Thoracic aorta (tissue), 2 donors: Measurements from ENCODE around the gene CRYGB. TPM values are rescaled to one million over a fixed set of nuclear protein-coding genes. Genes with fewer than 3 reads are reported as not detected.

Source experiments
- ATAC-seq: fragments of 150-250 bp; one replicate; pipeline ENCODE4 v1.8.0; 2017; ENCODE audit warnings: low read depth; ENCODE audit not compliant: insufficient number of reproducible peaks, low FRiP score
- DNase-seq: peaks from one replicate; pipeline ENCODE4 v3.0.0-alpha.2; 2020; ENCODE audit warnings: low spot score
- H3K27ac ChIP-seq, 2 donors: fragments of 200-600 bp; sonication (generic); 1 replicate in 1 of 2; 2 replicates in 1 of 2; pipeline ENCODE4 v1.5.1; 2016; ENCODE audit warnings: mild to moderate bottlenecking in 2 of 2, moderate library complexity in 2 of 2
- H3K27me3 ChIP-seq: fragments of 200-600 bp; sonication (generic); replicated peaks from 2 replicates; pipeline ENCODE4 v1.6.0; 2016; ENCODE audit warnings: mild to moderate bottlenecking; ENCODE audit not compliant: insufficient read depth
- H3K36me3 ChIP-seq: fragments of 200-600 bp; sonication (generic); one replicate; pipeline ENCODE4 v1.5.1; 2016
- H3K4me1 ChIP-seq, 2 donors: fragments of 200-600 bp; sonication (generic); 1 replicate in 1 of 2; 2 replicates in 1 of 2; pipeline versions ENCODE4 v1.5.1 to v1.6.0; 2016; ENCODE audit warnings: low read depth in 2 of 2, mild to moderate bottlenecking in 1 of 2; ENCODE audit not compliant: control insufficient read depth in 1 of 2
- H3K4me3 ChIP-seq: fragments of 200-600 bp; sonication (generic); 2 replicates; pipeline ENCODE4 v1.5.1; 2016; ENCODE audit warnings: mild to moderate bottlenecking
- H3K9me3 ChIP-seq: fragments of 200-600 bp; sonication (generic); 2 replicates; pipeline ENCODE4 v1.5.1; 2016
- CTCF ChIP-seq: fragments of 200-600 bp; sonication (generic); IDR thresholded peaks from one replicate; pipeline ENCODE4 v1.5.1; 2019; ENCODE audit warnings: antibody characterized with exemption
- total RNA-seq, 2 donors: library from RNA; depleted of rRNA; stranded (reverse); fragments of >200 nt; gene quantifications; one replicate each; pipeline versions ENCODE4 v1.1.0 to v1.2.3, GENCODE V29; 2016

Gene CRYGB
- total RNA-seq, 2 donors from 2014 or later = not detected

- H3K4me3 ChIP-seq = no peak overlapping the region
- H3K27me3 ChIP-seq = no peaks in the 10 kb centered on the region
Measured at GRCh38 chr2:208179028-208179609, 33.2 kb upstream of the CRYGB start.

GRCh38 chr2:208175840-208176153 lies 29.8 kb upstream of the CRYGB start:
- DNase-seq (no peak), ATAC-seq (no peak)

More at GRCh38 chr2:208179028-208179609, 33.2 kb upstream of the CRYGB start:
- no peak overlapping the region for H3K27ac ChIP-seq
- TF ChIP-seq CTCF = no peak
- no peak for DNase-seq
- H3K4me1 ChIP-seq = no peaks in the 10 kb centered on the region
- no peaks in the 10 kb centered on the region for H3K9me3 ChIP-seq
- no peak for ATAC-seq
- no peaks in the 10 kb centered on the region for H3K36me3 ChIP-seq

GRCh38 chr2:208175069-208175839 lies 29.3 kb upstream of the CRYGB start:
- Histone ChIP-seq H3K27ac (no peak overlapping the region), H3K36me3 (no peaks in the 10 kb centered on the region), H3K4me3 (peak overlapping the region; percentile 11), H3K27me3 (no peaks in the 10 kb centered on the region), H3K4me1 (no peaks in the 10 kb centered on the region), H3K9me3 (no peaks in the 10 kb centered on the region)
- peak; percentile 74 for TF ChIP-seq CTCF
- peak; percentile 28 for DNase-seq
- peak; percentile 96 for ATAC-seq

More at GRCh38 chr2:208175840-208176153, 29.8 kb upstream of the CRYGB start:
- Histone ChIP-seq H3K27ac (no peak overlapping the region), H3K36me3 (no peaks in the 10 kb centered on the region), H3K27me3 (no peaks in the 10 kb centered on the region), H3K4me3 (peak overlapping the region; percentile 11), H3K9me3 (no peaks in the 10 kb centered on the region), H3K4me1 (no peaks in the 10 kb centered on the region)
- TF ChIP-seq CTCF = no peak

- ATAC-seq = no peak
- TF ChIP-seq CTCF = no peak
- Histone ChIP-seq H3K9me3 (no peaks in the 10 kb centered on the region), H3K27ac (no peak overlapping the region), H3K4me3 (no peak overlapping the region), H3K27me3 (no peaks in the 10 kb centered on the region), H3K4me1 (no peaks in the 10 kb centered on the region), H3K36me3 (no peaks in the 10 kb centered on the region)
- no peak for DNase-seq
Measured at GRCh38 chr2:208174144-208174543, 28.2 kb upstream of the CRYGB start.

- DNase-seq = no peak
- H3K4me3 ChIP-seq = no peak overlapping the region
- H3K27me3 ChIP-seq = no peaks in the 10 kb centered on the region
- H3K9me3 ChIP-seq = no peaks in the 10 kb centered on the region
- H3K4me1 ChIP-seq = no peaks in the 10 kb centered on the region
- ATAC-seq = no peak
- TF ChIP-seq CTCF = no peak
- H3K27ac ChIP-seq = no peak overlapping the region
- H3K36me3 ChIP-seq = no peaks in the 10 kb centered on the region
Measured at GRCh38 chr2:208172125-208172524, 26.2 kb upstream of the CRYGB start.
